Astrocyte (in vitro differentiated cells and primary cell): Measurements from ENCODE around the gene ASMTL.

Experiments
- CTCF ChIP-seq: IDR thresholded peaks from 2 replicates; pipeline ENCODE4 v1.5.1; 2011; ENCODE audit warnings: low read depth, mild to moderate bottlenecking, inconsistent platforms, low read length, moderate library complexity; ENCODE audit not compliant: insufficient read depth
- EZH2 ChIP-seq: IDR thresholded peaks from 2 replicates; pipeline ENCODE4 v1.6.1; 2012; ENCODE audit warnings: mild to moderate bottlenecking, low read length, inconsistent platforms; ENCODE audit not compliant: insufficient read depth

DNA sequence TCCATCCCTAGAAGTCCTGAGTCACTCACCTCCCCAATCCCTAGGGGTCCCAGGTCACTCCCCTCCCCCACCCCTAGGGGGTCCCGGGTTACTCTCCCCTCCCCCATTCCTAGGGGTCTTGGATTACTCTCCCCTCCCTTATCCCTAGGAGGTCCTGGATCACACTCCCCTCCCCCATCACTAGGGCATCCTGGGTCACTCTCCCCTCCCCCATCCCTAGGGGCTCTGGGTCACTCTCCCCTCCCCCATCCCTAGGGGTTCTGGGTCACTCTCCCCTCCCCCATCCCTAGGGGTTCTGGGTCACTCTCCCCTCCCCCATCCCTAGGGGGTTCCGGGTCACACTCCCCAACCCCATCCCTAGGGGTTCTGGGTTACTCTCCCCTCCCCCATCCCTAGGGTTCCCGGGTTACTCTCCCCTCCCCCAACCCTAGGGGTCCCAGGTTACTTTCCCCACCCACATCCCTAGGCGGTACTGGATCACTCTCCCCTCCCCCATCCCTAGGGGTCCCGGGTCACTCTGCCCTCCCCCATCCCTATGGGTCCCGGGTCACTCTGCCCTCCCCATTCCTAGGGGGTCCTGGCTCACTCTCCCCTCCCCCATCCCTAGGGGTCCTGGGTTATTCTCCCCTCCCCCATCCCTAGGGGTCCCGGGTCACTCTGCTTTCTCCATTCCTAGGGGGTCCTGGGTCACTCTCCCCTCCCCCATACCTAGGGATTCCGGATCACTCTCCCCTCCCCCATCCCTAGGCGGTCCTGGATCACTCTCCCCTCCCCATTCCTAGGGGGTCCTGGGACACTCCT lies 2.1 kb downstream of the ASMTL start:
- TF ChIP-seq EZH2, result no peak
- TF ChIP-seq CTCF, result no peak
